Gastroesophageal sphincter (tissue), 4 donors: ENCODE measurements around the gene SELENOI. TPM values are rescaled to one million over a fixed set of nuclear protein-coding genes. Genes with fewer than 3 reads are reported as not detected.

ENCODE experiments used
- ATAC-seq: fragments of 150-250 bp; one replicate; pipeline ENCODE4 v1.9.1; 2016; ENCODE audit warnings: mild to moderate bottlenecking, moderate library complexity
- H3K27ac ChIP-seq, 4 donors: fragments of 200-600 bp; sonication (generic) in 3 of 4; 1 replicate in 3 of 4; 2 replicates in 1 of 4; pipeline ENCODE4 v1.5.1; 2016 to 2019
- H3K27me3 ChIP-seq: fragments of 200-600 bp; sonication (generic); one replicate; pipeline ENCODE4 v1.5.1; 2019
- H3K36me3 ChIP-seq, 2 donors: fragments of 200-600 bp; sonication (generic); one replicate each; pipeline ENCODE4 v1.5.1; 2019; ENCODE audit warnings: control low read depth in 1 of 2
- H3K4me1 ChIP-seq, 3 donors: fragments of 200-600 bp; sonication (generic); 1 replicate in 2 of 3; 2 replicates in 1 of 3; pipeline ENCODE4 v1.5.1; 2016 to 2019; ENCODE audit warnings: control low read depth in 2 of 3
- H3K4me3 ChIP-seq, 2 donors: fragments of 200-600 bp; sonication (generic); one replicate each; pipeline ENCODE4 v1.5.1; 2019; ENCODE audit warnings: mild to moderate bottlenecking in 1 of 2, moderate library complexity in 1 of 2
- H3K9me3 ChIP-seq, 3 donors: fragments of 200-600 bp; sonication (generic); one replicate each; pipeline ENCODE4 v1.5.1; 2017 to 2019; ENCODE audit warnings: control low read depth in 2 of 3
- CTCF ChIP-seq, 4 experiments: fragments of 200-600 bp in 2 of 4; fragments of 450-650 bp in 2 of 4; sonication (generic) in 1 of 4; IDR thresholded peaks; one replicate each; pipeline ENCODE4 v1.5.1; 2017 to 2019; ENCODE audit warnings: antibody characterized with exemption in 4 of 4, mild to moderate bottlenecking in 2 of 4, moderate library complexity in 2 of 4
- EP300 ChIP-seq: sonication (generic); formaldehyde crosslinking; IDR thresholded peaks from one replicate; pipeline ENCODE4 v1.6.1; 2017; ENCODE audit warnings: antibody characterized with exemption, mild to moderate bottlenecking
- POLR2A ChIP-seq, 2 donors: fragments of 450-650 bp; IDR thresholded peaks; one replicate each; pipeline ENCODE4 v1.6.1; 2017; ENCODE audit warnings: antibody characterized with exemption in 2 of 2, mild to moderate bottlenecking in 2 of 2, moderate library complexity in 1 of 2
- POLR2AphosphoS5 ChIP-seq: sonication (generic); formaldehyde crosslinking; IDR thresholded peaks from one replicate; pipeline ENCODE4 v1.6.1; 2017; ENCODE audit warnings: antibody characterized with exemption
- WGBS, 2 donors: methylation state at CpG; one replicate each; pipeline ENCODE4 v1.1.5; 2018; ENCODE audit warnings: low coverage in 1 of 2; 5-methylcytosine and 5-hydroxymethylcytosine counted together
- total RNA-seq, 4 donors: library from RNA; depleted of rRNA; stranded (reverse); fragments of >200 nt; gene quantifications; one replicate each; pipeline ENCODE4 v1.1.0, GENCODE V29; 2016

SELENOI gene
- total RNA-seq, 4 donors from 2014 or later = 7.0 to 10.9 (median 8.7) TPM

GRCh38 chr2:26414311-26414710 is 68.4 kb downstream of the SELENOI start:
- H3K4me1 ChIP-seq = no peaks in the 10 kb centered on the region
- no peaks in the 10 kb centered on the region for H3K27me3 ChIP-seq
- TF ChIP-seq POLR2AphosphoS5 (no peak), POLR2A (IDR thresholded peaks at IDR 0.05) (no peak), CTCF (IDR thresholded peaks at IDR 0.05) (no peak), EP300 (no peak)
- no peak overlapping the region for H3K4me3 ChIP-seq
- H3K27ac ChIP-seq = no peak overlapping the region
- no peaks in the 10 kb centered on the region for H3K9me3 ChIP-seq
- H3K36me3 ChIP-seq = no peaks in the 10 kb centered on the region
- no peak for ATAC-seq
- WGBS, 2 donors = 53 to 80% methylated on average over 2 to 3 of the region's 3 CpGs

GRCh38 chr2:26421961-26422360 is 76.0 kb downstream of the SELENOI start:
- WGBS, 2 donors = 80 to 96% methylated on average over 3 to 5 of the region's 5 CpGs
- H3K27ac ChIP-seq = no peak overlapping the region
- H3K9me3 ChIP-seq = no peaks in the 10 kb centered on the region
- H3K4me1 ChIP-seq = no peaks in the 10 kb centered on the region
- H3K4me3 ChIP-seq = no peak overlapping the region
- no peak for TF ChIP-seq EP300
- no peak for TF ChIP-seq CTCF (IDR thresholded peaks at IDR 0.05)
- TF ChIP-seq POLR2A (IDR thresholded peaks at IDR 0.05) = no peak
- TF ChIP-seq POLR2AphosphoS5 = no peak
- no peaks in the 10 kb centered on the region for H3K27me3 ChIP-seq
- H3K36me3 ChIP-seq = no peaks in the 10 kb centered on the region
- no peak for ATAC-seq

GRCh38 chr2:26422947-26423629 is 77.1 kb downstream of the SELENOI start:
- no peaks in the 10 kb centered on the region for H3K27me3 ChIP-seq
- 36 to 52% methylated on average over 3 to 9 of the region's 9 CpGs for WGBS, 2 donors
- no peaks in the 10 kb centered on the region for H3K9me3 ChIP-seq
- TF ChIP-seq POLR2AphosphoS5 (no peak), EP300 (no peak), CTCF (IDR thresholded peaks at IDR 0.05) (no peak), POLR2A (IDR thresholded peaks at IDR 0.05) (no peak)
- ATAC-seq = no peak
- no peaks in the 10 kb centered on the region for H3K4me1 ChIP-seq
- no peak overlapping the region for H3K27ac ChIP-seq
- H3K36me3 ChIP-seq = no peaks in the 10 kb centered on the region
- H3K4me3 ChIP-seq = no peak overlapping the region

GRCh38 chr2:26423750-26424149 is 77.8 kb downstream of the SELENOI start:
- no peaks in the 10 kb centered on the region for H3K4me1 ChIP-seq
- no peaks in the 10 kb centered on the region for H3K27me3 ChIP-seq
- 87 to 88% methylated on average over 8 to 9 of the region's 9 CpGs for WGBS, 2 donors
- ATAC-seq = no peak
- no peak overlapping the region for H3K27ac ChIP-seq
- no peaks in the 10 kb centered on the region for H3K9me3 ChIP-seq
- no peaks in the 10 kb centered on the region for H3K36me3 ChIP-seq
- TF ChIP-seq CTCF (IDR thresholded peaks at IDR 0.05) = no peak
- TF ChIP-seq EP300 = no peak
- no peak for TF ChIP-seq POLR2A (IDR thresholded peaks at IDR 0.05)
- no peak for TF ChIP-seq POLR2AphosphoS5
- H3K4me3 ChIP-seq = no peak overlapping the region

GRCh38 chr2:26424221-26424620 is 78.3 kb downstream of the SELENOI start:
- no peak overlapping the region for H3K27ac ChIP-seq
- no peak overlapping the region for H3K4me3 ChIP-seq
- H3K9me3 ChIP-seq = no peaks in the 10 kb centered on the region
- H3K27me3 ChIP-seq = no peaks in the 10 kb centered on the region
- WGBS, 2 donors = 49 to 83% methylated on average over 1 to 3 of the region's 3 CpGs
- ATAC-seq = no peak
- no peaks in the 10 kb centered on the region for H3K4me1 ChIP-seq
- H3K36me3 ChIP-seq = no peaks in the 10 kb centered on the region
- TF ChIP-seq EP300 (no peak), CTCF (IDR thresholded peaks at IDR 0.05) (no peak), POLR2A (IDR thresholded peaks at IDR 0.05) (no peak), POLR2AphosphoS5 (no peak)
